ENCODE measurements around the gene CLPSL2.

Gene CLPSL2

GRCh38 chr6:35737413-35738211 lies 38.8 kb upstream of the CLPSL2 start:
- Mint-ChIP-seq H3K4me1 (peaks cover 45% of the 10 kb centered on the region), H3K27ac (peak overlapping the region; percentile 95), H3K4me3 (peak overlapping the region; percentile 60), H3K27me3 (no peaks in the 10 kb centered on the region), H3K9me3 (no peaks in the 10 kb centered on the region), H3K36me3 (no peaks in the 10 kb centered on the region)

- H3K27ac Mint-ChIP-seq = peak overlapping the region; percentile 11
- no peaks in the 10 kb centered on the region for H3K27me3 Mint-ChIP-seq
- no peak overlapping the region for H3K4me3 Mint-ChIP-seq
- no peaks in the 10 kb centered on the region for H3K36me3 Mint-ChIP-seq
- peaks cover 26% of the 10 kb centered on the region for H3K4me1 Mint-ChIP-seq
- H3K9me3 Mint-ChIP-seq = no peaks in the 10 kb centered on the region
Measured at GRCh38 chr6:35739645-35740524, 36.5 kb upstream of the CLPSL2 start.

DNA sequence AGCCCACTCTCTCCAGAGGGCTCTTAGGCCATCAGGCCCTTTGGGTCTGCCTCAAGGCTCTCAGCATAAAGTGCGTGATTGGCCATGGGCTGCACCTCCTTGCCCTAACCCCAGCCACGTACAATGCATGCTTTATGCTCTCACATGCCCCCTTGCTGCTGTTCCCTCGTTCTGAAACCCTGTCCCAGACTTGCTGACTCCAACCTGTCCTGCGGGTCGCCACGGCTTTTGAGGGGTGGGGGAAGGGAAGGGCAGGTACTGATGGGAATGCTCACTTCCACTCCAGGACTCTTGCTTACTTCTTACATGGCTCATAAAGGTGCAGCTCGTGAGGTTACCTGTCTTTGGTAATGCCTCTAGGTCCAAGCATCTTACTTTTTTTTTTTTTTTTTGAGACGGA lies 33.6 kb upstream of the CLPSL2 start:
- Mint-ChIP-seq H3K4me1 (no peaks in the 10 kb centered on the region), H3K27me3 (no peaks in the 10 kb centered on the region), H3K36me3 (peaks cover 5% of the 10 kb centered on the region), H3K4me3 (no peak overlapping the region), H3K27ac (no peak overlapping the region), H3K9me3 (no peaks in the 10 kb centered on the region)

DNA sequence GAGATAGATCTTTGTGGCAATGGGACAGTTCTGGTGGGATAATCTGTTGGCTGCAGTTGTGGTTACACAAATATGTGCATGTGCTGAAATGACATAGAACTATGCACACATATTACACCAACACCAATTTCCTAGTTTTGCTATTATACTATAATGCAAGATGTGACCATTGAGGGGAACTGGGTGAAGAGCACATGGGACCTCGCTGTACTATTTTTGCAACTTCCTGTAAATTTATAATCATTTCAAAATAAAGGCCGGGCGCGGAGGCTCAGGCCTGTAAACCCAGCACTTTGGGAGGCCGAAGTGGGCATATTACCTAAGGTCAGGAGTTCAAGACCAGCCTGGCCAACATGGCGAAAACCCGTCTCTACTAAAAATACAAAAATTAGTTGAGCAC lies 30.9 kb upstream of the CLPSL2 start:
- H3K4me1 Mint-ChIP-seq = no peaks in the 10 kb centered on the region
- no peaks in the 10 kb centered on the region for H3K27me3 Mint-ChIP-seq
- H3K27ac Mint-ChIP-seq = no peak overlapping the region
- H3K9me3 Mint-ChIP-seq = no peaks in the 10 kb centered on the region
- H3K4me3 Mint-ChIP-seq = no peak overlapping the region
- peaks cover 7% of the 10 kb centered on the region for H3K36me3 Mint-ChIP-seq

- Mint-ChIP-seq H3K36me3 (peaks cover 7% of the 10 kb centered on the region), H3K27me3 (no peaks in the 10 kb centered on the region), H3K27ac (no peak overlapping the region), H3K4me1 (no peaks in the 10 kb centered on the region), H3K4me3 (no peak overlapping the region), H3K9me3 (no peaks in the 10 kb centered on the region)
Measured at GRCh38 chr6:35746516-35746915, 29.9 kb upstream of the CLPSL2 start.

DNA sequence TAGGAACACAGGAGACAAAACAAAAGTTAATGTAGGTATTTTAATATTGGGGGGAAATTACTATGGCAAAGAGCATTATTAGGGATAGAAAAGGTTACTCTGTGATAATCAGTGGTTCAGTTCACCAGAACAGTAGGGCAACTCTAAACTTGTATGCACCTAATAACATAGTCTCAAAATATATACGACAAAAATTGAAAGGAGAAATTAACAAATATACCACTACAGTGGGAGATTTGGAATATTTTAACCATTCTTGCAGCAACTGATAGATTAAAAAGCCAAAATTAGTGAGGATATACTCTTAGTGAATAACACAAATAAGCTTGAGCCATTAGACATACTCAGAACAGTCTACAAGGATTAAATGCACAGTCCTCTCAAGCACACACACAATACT lies 28.5 kb upstream of the CLPSL2 start:
- no peak overlapping the region for H3K27ac Mint-ChIP-seq
- H3K4me1 Mint-ChIP-seq = no peaks in the 10 kb centered on the region
- peaks cover 7% of the 10 kb centered on the region for H3K36me3 Mint-ChIP-seq
- no peaks in the 10 kb centered on the region for H3K27me3 Mint-ChIP-seq
- no peak overlapping the region for H3K4me3 Mint-ChIP-seq
- no peaks in the 10 kb centered on the region for H3K9me3 Mint-ChIP-seq

- Mint-ChIP-seq H3K36me3 (peaks cover 7% of the 10 kb centered on the region), H3K27me3 (no peaks in the 10 kb centered on the region), H3K4me3 (no peak overlapping the region), H3K4me1 (no peaks in the 10 kb centered on the region), H3K9me3 (no peaks in the 10 kb centered on the region), H3K27ac (no peak overlapping the region)
Measured at GRCh38 chr6:35750557-35750956, 25.8 kb upstream of the CLPSL2 start.

GRCh38 chr6:35751594-35751993 lies 24.8 kb upstream of the CLPSL2 start:
- peaks cover 7% of the 10 kb centered on the region for H3K36me3 Mint-ChIP-seq
- H3K27ac Mint-ChIP-seq = no peak overlapping the region

DNA sequence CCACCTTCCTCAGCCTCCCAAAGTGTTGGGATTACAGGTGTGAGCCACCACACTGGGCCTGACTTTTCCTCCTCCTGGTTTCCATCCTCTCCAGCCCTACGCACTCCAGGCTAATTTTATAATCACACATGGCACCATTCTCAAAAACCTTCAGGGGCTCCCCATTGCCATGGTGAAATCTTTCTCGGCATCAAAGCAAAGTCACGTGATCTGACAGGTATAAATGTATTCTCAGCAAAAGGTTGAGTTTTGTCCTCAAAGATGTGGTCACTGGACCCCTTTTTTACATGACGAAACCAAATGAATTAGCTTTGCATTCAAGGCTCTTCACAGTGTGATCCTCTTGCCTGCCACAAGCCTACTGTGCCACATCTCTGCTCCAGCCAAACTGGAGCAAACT lies 24.1 kb upstream of the CLPSL2 start:
- peaks cover under 1% of the 10 kb centered on the region for H3K27me3 Mint-ChIP-seq
- H3K36me3 Mint-ChIP-seq = peaks cover 5% of the 10 kb centered on the region
- no peak overlapping the region for H3K4me3 Mint-ChIP-seq
- no peaks in the 10 kb centered on the region for H3K9me3 Mint-ChIP-seq
- H3K4me1 Mint-ChIP-seq = no peaks in the 10 kb centered on the region
- no peak overlapping the region for H3K27ac Mint-ChIP-seq

More at GRCh38 chr6:35751594-35751993, 24.8 kb upstream of the CLPSL2 start:
- Mint-ChIP-seq H3K4me3 (no peak overlapping the region), H3K9me3 (no peaks in the 10 kb centered on the region), H3K4me1 (no peaks in the 10 kb centered on the region), H3K27me3 (no peaks in the 10 kb centered on the region)

DNA sequence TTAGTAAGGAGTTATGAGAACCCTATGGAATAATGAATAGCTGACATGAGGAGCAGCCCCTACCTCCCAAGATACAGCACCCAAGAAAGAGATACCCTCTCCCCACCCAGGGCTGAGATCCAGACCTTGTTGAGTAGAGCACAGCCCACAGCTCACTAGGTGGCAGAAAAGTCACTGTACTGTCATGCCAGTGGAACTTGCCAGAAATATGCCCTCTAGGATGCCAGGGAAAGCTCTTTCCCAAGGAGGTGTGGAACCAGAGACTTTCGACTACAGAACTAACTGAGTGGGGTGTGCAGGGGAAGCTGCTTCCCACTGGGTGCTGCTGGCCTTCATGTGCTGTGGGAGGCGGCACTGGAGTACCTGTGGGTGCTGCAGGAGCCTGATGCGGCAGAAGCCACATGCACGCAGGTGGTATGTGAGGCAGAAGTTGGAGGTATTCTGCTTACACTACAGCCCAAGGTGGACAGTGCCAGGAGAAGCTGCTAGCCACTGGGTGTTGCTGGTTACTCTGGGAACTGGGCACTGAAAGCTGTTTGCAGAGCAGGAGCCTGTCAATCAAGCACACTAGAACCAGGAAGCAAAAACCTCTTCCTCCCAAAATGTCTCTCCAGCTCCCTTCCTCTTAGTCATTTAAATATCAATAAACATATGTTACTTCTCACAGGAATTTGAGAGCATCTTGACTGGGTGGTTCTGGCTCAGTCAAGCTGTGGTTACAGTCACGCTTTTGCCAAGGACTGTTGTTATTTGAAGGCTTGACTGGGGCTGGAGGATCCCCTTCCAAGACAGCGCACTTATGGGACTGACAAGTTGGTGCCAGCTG lies 21.7 kb upstream of the CLPSL2 start:
- no peaks in the 10 kb centered on the region for H3K36me3 Mint-ChIP-seq
- no peak overlapping the region for H3K4me3 Mint-ChIP-seq
- H3K27me3 Mint-ChIP-seq = peaks cover 5% of the 10 kb centered on the region
- H3K4me1 Mint-ChIP-seq = no peaks in the 10 kb centered on the region
- H3K27ac Mint-ChIP-seq = no peak overlapping the region
- H3K9me3 Mint-ChIP-seq = no peaks in the 10 kb centered on the region

GRCh38 chr6:35755278-35755924 lies 21.0 kb upstream of the CLPSL2 start:
- H3K27me3 Mint-ChIP-seq = peaks cover 10% of the 10 kb centered on the region
- H3K36me3 Mint-ChIP-seq = no peaks in the 10 kb centered on the region
- no peaks in the 10 kb centered on the region for H3K9me3 Mint-ChIP-seq
- no peak overlapping the region for H3K4me3 Mint-ChIP-seq
- no peak overlapping the region for H3K27ac Mint-ChIP-seq
- H3K4me1 Mint-ChIP-seq = no peaks in the 10 kb centered on the region

- H3K4me1 Mint-ChIP-seq = no peaks in the 10 kb centered on the region
- no peak overlapping the region for H3K4me3 Mint-ChIP-seq
- peaks cover 2% of the 10 kb centered on the region for H3K36me3 Mint-ChIP-seq
- H3K9me3 Mint-ChIP-seq = no peaks in the 10 kb centered on the region
- peaks cover 18% of the 10 kb centered on the region for H3K27me3 Mint-ChIP-seq
- H3K27ac Mint-ChIP-seq = no peak overlapping the region
Measured at GRCh38 chr6:35757456-35758123, 18.8 kb upstream of the CLPSL2 start.

GRCh38 chr6:35759426-35759825 lies 17.0 kb upstream of the CLPSL2 start:
- no peaks in the 10 kb centered on the region for H3K9me3 Mint-ChIP-seq
- no peak overlapping the region for H3K4me3 Mint-ChIP-seq
- H3K4me1 Mint-ChIP-seq = peaks cover 10% of the 10 kb centered on the region
- no peak overlapping the region for H3K27ac Mint-ChIP-seq
- H3K27me3 Mint-ChIP-seq = peaks cover 32% of the 10 kb centered on the region
- H3K36me3 Mint-ChIP-seq = peaks cover 2% of the 10 kb centered on the region

GRCh38 chr6:35765739-35766138 lies 10.7 kb upstream of the CLPSL2 start:
- peaks cover 10% of the 10 kb centered on the region for H3K4me1 Mint-ChIP-seq
- H3K9me3 Mint-ChIP-seq = no peaks in the 10 kb centered on the region
- peaks cover 22% of the 10 kb centered on the region for H3K27me3 Mint-ChIP-seq
- H3K4me3 Mint-ChIP-seq = no peak overlapping the region
- no peak overlapping the region for H3K27ac Mint-ChIP-seq
- H3K36me3 Mint-ChIP-seq = no peaks in the 10 kb centered on the region

DNA sequence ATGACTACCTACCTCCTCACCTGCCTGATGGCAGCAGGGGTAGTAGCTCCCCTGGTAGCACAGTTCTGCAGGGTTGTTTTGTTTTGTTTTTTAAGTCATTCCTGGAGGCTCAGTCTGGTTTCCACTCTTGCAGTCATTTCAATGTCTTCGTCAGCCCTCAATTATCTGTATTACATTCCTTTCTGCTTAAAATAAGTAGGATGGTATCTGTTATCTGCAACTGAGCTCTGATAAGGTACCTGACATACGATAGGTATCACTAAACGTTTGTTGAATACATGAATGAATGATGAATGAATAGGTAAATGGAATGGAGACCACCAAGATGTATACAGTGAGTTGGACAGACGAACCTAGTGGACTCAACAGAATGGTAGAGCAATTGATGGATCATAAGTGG lies 7.2 kb upstream of the CLPSL2 start:
- Mint-ChIP-seq H3K4me1 (peaks cover 1% of the 10 kb centered on the region), H3K27ac (no peak overlapping the region), H3K9me3 (no peaks in the 10 kb centered on the region), H3K36me3 (no peaks in the 10 kb centered on the region), H3K4me3 (no peak overlapping the region), H3K27me3 (peaks cover 4% of the 10 kb centered on the region)

All from activated naive CD4-positive, alpha-beta T cell treated with anti-CD3 and anti-CD28 coated beads, Interleukin-2, amount 50 U/mL, for 24 hours (primary cell).